Ovary (tissue), 9 donors: Measurements from ENCODE around the gene ZNF664. TPM values are rescaled to one million over a fixed set of nuclear protein-coding genes. Genes with fewer than 3 reads are reported as not detected.

ENCODE experiments used
- DNase-seq, 5 donors: peaks; one replicate each; pipeline ENCODE4 v3.0.0-alpha.2; 2019 to 2020
- H3K27ac ChIP-seq, 2 donors: fragments of 200-600 bp; one replicate each; pipeline versions ENCODE4 v1.5.1 to v1.8.0; 2019 to 2022
- H3K27me3 ChIP-seq: fragments of 200-600 bp; one replicate; pipeline ENCODE4 v1.8.0; 2022
- H3K36me3 ChIP-seq: fragments of 200-600 bp; sonication (generic); one replicate; pipeline ENCODE4 v1.5.1; 2019
- H3K4me1 ChIP-seq: one replicate; pipeline ENCODE4 v1.8.1; 2013; ENCODE audit warnings: mild to moderate bottlenecking, moderate library complexity; ENCODE audit not compliant: insufficient read depth
- H3K4me3 ChIP-seq: fragments of 200-600 bp; sonication (generic); one replicate; pipeline ENCODE4 v1.5.1; 2017
- H3K9me3 ChIP-seq, 2 donors: fragments of 200-600 bp in 1 of 2; sonication (generic) in 1 of 2; one replicate each; pipeline versions ENCODE4 v1.5.1 to v1.8.1; 2013 to 2019; ENCODE audit warnings: mild to moderate bottlenecking in 1 of 2, moderate library complexity in 1 of 2
- CTCF ChIP-seq, 3 donors: fragments of 450-650 bp in 2 of 3; fragments of 200-600 bp in 1 of 3; IDR thresholded peaks; one replicate each; pipeline versions ENCODE4 v1.5.1 to v1.8.0; 2016 to 2022; ENCODE audit warnings: antibody characterized with exemption in 3 of 3, mild to moderate bottlenecking in 1 of 3
- EP300 ChIP-seq: sonication (generic); formaldehyde crosslinking; IDR thresholded peaks from one replicate; pipeline ENCODE4 v1.6.1; 2017; ENCODE audit warnings: antibody characterized with exemption
- POLR2A ChIP-seq: fragments of 450-650 bp; IDR thresholded peaks from one replicate; pipeline ENCODE4 v1.6.1; 2017; ENCODE audit warnings: antibody characterized with exemption, mild to moderate bottlenecking, moderate library complexity
- WGBS, 3 donors: extraction: QIAGEN DNeasy Blood & Tissue Kit in 1 of 3; methylation state at CpG; one replicate each; pipeline versions ENCODE4 v1.1.5 to v1.1.7; 2013 to 2017; 5-methylcytosine and 5-hydroxymethylcytosine counted together
- intact Hi-C, 4 donors: fragments of 100-400 bp; cut with DNase I; formaldehyde crosslinking; loops; one replicate each; pipeline versions ENCODE4 v1.11.0 to v1.15.1; 2022 to 2023
- polyA plus RNA-seq, 2 donors: library from polyadenylated mRNA; stranded (reverse); fragments of 200-250 nt in 1 of 2; fragments of 350-450 nt in 1 of 2; fragmentation: Illumina TruSeq in 1 of 2; extraction: RNeasy Lipid Tissue Mini Kit (QIAGEN cat#74804) in 1 of 2; gene quantifications; one replicate each; pipeline ENCODE4 v1.2.3, GENCODE V29; 2013 to 2014
- total RNA-seq, 7 donors: library from RNA; depleted of rRNA in 2 of 7; stranded (reverse); fragments of >200 nt in 2 of 7; fragmentation: NEBNext Ultra II Directional in 3 of 7; extraction: Animal tissue kit (Norgen Biotek cat#: 25700) in 3 of 7; gene quantifications; one replicate each; pipeline versions ENCODE4 v1.1.0 to v1.2.4, GENCODE V29; 2016 to 2023
- donor health status: DM: no; HTN: no; CAD: no; lungs with moderate emphysema.
- donor health status: DM: no; HTN: no; CAD: no.
- donor health status: Bipolar disorder and iron deficiency.
- donor health status: DM: yes; HTN: yes; CAD: no.
- donor health status: DM: no; HTN: no; CAD: no.
- donor health status: DM: yes; HTN: yes; CAD: no.

ZNF664 gene
- total and polyA plus RNA-seq, 9 donors = 33.5 to 74.7 (median 58.6) TPM

GRCh38 chr12:123989753-123990152 is 16.7 kb downstream of the ZNF664 start:
- H3K36me3 ChIP-seq = no peaks in the 10 kb centered on the region
- no peaks in the 10 kb centered on the region for H3K9me3 ChIP-seq
- intact Hi-C loops = loop anchor here in 1 of 4 donors (10.0 kb wide), 1 partner anchor 85 kb away; no protein-coding TSS in a partner anchor
- H3K4me1 ChIP-seq = no peaks in the 10 kb centered on the region
- H3K27ac ChIP-seq = no peak overlapping the region
- no peak for TF ChIP-seq CTCF (IDR thresholded peaks at IDR 0.05)
- TF ChIP-seq EP300 = no peak
- TF ChIP-seq POLR2A = no peak
- H3K4me3 ChIP-seq = no peak overlapping the region
- no peaks in the 10 kb centered on the region for H3K27me3 ChIP-seq
- DNase-seq = no peak
- WGBS, 3 donors = 88 to 97% (median 96%) methylated on average over 1 of the region's 1 CpG

- Histone ChIP-seq H3K9me3 (no peaks in the 10 kb centered on the region), H3K4me1 (no peaks in the 10 kb centered on the region), H3K4me3 (no peak overlapping the region), H3K27ac (no peak overlapping the region), H3K27me3 (no peaks in the 10 kb centered on the region), H3K36me3 (no peaks in the 10 kb centered on the region)
- 66 to 78% (median 67%) methylated on average over 4 of the region's 4 CpGs for WGBS, 3 donors
- DNase-seq = no peak
- intact Hi-C loops = no loop called here
- TF ChIP-seq EP300 = no peak
Observed at GRCh38 chr12:123990511-123990910, 17.5 kb downstream of the ZNF664 start.

- Histone ChIP-seq H3K36me3 (no peaks in the 10 kb centered on the region), H3K9me3 (no peaks in the 10 kb centered on the region), H3K4me3 (no peak overlapping the region), H3K27ac (no peak overlapping the region), H3K4me1 (no peaks in the 10 kb centered on the region), H3K27me3 (no peaks in the 10 kb centered on the region)
- whole genome bisulfite sequencing, 3 donors = 89 to 97% (median 91%) methylated on average over 2 of the region's 2 CpGs
- no peak for DNase-seq
- intact Hi-C loops = no loop called here
- TF ChIP-seq CTCF (IDR thresholded peaks at IDR 0.05) (no peak), EP300 (no peak), POLR2A (no peak)
Observed at GRCh38 chr12:123991372-123991951, 18.4 kb downstream of the ZNF664 start.

- TF ChIP-seq CTCF (IDR thresholded peaks at IDR 0.05) (no peak), EP300 (no peak), POLR2A (no peak)
- no peaks in the 10 kb centered on the region for H3K4me1 ChIP-seq
- no peak overlapping the region for H3K4me3 ChIP-seq
- H3K27me3 ChIP-seq = no peaks in the 10 kb centered on the region
- no peak for DNase-seq
- 89 to 94% (median 92%) methylated on average over 8 of the region's 8 CpGs for WGBS, 3 donors
- no peaks in the 10 kb centered on the region for H3K9me3 ChIP-seq
- H3K27ac ChIP-seq = no peak overlapping the region
- H3K36me3 ChIP-seq = no peaks in the 10 kb centered on the region
- intact Hi-C loops = no loop called here
Observed at GRCh38 chr12:123992118-123992825, 19.3 kb downstream of the ZNF664 start.
